22Rv1 (cell line): ENCODE measurements around the gene OR2AT4.

ENCODE experiments used
- ZFX ChIP-seq: fragments of 450-650 bp; IDR thresholded peaks from 2 replicates; pipeline ENCODE4 v1.6.1; 2017; ENCODE audit warnings: antibody characterized with exemption, borderline replicate concordance
- TF ChIP-seq, protein P1 (sequence below): fragments of 450-650 bp; IDR thresholded peaks from 2 replicates; pipeline ENCODE4 v1.5.1; 2017; ENCODE audit warnings: mild to moderate bottlenecking

GRCh38 chr11:75083217-75083605 is 13.5 kb downstream of the OR2AT4 start:
- TF ChIP-seq, protein P1, sequence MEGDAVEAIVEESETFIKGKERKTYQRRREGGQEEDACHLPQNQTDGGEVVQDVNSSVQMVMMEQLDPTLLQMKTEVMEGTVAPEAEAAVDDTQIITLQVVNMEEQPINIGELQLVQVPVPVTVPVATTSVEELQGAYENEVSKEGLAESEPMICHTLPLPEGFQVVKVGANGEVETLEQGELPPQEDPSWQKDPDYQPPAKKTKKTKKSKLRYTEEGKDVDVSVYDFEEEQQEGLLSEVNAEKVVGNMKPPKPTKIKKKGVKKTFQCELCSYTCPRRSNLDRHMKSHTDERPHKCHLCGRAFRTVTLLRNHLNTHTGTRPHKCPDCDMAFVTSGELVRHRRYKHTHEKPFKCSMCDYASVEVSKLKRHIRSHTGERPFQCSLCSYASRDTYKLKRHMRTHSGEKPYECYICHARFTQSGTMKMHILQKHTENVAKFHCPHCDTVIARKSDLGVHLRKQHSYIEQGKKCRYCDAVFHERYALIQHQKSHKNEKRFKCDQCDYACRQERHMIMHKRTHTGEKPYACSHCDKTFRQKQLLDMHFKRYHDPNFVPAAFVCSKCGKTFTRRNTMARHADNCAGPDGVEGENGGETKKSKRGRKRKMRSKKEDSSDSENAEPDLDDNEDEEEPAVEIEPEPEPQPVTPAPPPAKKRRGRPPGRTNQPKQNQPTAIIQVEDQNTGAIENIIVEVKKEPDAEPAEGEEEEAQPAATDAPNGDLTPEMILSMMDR = no peak
- no peak for TF ChIP-seq ZFX
